AML-193 (cell line): Measurements from ENCODE around the gene KCTD15.

Experiments
- DNase-seq, 2 experiments: peaks; one replicate each; lab custom pipeline; 2025; lab: John Stamatoyannopoulos, UW

KCTD15 gene

DNA sequence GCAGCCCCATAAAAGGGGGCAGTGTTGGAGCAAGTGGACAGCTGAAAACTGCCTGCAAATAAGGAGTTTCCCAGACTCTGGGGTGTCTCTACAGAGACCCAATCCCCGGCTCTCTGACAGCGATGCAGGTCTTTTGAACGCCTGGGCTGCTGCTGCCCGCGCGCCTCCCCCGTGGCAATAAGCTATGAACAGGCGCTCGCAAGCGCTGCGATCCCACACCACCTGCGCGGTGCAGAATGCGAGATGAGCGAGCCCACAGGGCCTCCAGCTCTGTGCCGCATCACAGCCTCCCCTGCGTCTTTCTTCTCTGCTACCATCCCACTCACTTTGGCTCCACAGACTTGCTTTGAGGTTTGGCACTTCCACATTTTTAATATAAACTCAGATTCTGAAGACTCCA, 62.3 kb downstream of the KCTD15 start:
- DNase-seq: no peak

DNA sequence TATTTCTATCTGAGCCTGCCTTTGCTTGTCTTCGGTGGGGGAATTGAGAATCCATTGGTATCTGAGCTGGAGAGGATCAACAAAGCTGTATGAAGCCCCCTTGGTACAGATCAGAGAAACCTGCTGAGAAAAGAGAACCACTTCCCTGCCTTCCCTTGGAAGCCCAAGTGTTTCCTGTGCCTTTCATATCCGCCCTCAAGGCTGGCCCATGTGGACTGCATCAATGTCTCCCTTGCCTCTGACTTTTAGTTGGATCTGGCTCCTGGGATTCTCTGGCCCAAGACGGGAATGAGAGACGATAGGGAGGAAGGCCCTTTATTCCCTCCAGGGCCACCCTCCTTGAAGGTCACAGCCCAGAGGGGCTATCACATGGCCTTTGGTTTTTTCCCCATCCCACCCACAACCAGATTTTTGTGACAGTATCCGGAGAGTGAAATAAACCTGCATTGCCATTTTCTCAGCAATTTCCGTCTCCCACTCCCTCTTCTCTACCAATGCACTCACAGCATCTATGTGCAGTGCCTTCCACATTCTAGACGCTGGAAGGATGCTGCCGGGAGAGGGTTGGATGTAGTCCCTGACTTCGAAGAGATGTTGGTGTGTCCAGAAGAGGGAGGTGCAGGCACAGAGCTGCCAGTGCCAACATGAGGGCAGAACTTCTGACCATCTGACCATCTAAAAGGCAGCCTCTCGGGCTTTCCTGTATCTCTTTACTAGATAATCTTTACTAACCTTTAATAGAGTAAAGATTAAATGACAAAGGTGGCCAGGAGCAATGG, 63.8 kb downstream of the KCTD15 start:
- DNase-seq: no peak

DNA sequence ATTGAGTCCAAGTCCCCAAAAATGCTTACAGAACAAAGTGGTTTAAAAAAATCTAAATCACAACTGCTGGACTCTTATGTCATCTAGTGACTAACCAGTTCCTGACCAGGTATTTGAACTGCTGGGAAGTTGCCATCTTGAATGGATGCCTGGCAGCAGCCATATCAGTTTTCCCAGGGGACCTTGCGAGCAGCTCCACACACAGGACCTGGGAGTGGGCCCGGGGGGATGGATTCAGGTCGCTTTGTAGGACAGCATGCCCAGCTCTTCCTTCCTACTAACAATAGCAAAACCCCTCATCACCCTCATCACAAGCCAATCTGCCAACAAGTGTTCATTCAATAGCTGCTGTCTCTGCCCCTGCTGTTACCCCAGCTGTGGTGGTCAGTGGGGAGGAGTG, 65.3 kb downstream of the KCTD15 start:
- DNase-seq: no peak

DNA sequence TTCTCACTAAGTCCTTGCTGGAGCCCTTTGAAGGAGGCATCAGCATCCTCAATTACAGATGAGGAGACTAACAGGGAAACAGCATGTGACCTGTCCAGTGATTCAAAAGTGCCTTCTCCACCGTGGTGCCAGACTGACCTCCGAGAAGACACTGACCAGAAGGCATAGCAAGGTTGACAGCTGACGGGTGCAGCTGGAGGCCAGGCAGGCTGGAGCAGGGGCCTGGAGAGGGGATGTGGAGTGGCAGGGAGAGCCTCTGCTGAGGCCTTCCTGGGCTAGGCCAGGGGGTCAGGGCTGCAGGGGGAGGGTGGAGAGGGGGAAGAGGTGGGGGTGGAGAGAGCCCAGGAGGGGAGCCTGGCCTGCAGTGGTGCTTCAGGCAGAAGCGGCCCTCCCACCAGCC, 66.3 kb downstream of the KCTD15 start:
- no peak for DNase-seq

DNA sequence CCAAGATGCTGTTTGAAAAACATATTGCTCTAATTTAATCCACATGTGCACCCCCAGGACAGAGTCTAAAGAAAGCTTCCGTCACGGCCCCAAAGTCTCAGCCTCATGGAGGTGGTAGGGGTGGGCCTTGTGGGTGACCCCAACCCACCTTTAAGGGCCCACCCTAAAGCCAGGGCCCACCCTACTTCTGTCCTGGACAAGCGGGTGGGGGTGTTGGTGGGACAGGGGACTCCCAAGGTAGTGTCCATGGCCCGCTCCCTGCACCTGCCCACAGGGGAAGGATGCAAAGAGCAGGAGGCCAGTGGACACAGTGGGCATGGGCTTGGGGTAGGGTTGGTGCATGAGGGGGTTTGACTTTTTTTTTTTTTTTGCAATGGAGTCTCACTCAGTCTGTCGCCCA, 66.8 kb downstream of the KCTD15 start:
- DNase-seq: no peak

DNA sequence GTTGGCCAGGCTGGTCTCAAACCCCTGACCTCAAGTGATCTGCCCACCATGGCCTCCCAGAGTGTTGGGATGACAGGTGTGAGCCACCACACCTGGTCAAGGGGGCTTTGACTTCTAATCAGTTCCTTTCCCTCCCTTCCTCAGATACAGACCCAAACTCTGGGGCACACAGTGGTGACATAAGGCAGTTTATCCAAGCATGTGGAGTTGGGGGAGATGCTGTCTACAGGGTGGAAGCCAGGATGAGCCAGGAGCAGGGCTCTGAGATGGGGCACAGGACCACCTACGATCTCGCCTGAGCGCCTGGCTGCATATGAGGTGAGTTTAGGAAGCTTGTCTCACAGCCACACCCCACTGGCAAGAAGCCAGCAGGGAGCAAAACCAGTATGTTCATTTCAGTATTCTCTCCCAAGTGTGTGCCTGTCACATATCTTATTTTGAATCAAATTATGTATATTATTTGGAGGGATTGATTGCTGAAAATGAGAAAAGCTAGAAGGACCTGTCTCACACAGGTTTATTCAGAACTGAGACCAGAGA, 67.7 kb downstream of the KCTD15 start:
- no peak for DNase-seq

DNA sequence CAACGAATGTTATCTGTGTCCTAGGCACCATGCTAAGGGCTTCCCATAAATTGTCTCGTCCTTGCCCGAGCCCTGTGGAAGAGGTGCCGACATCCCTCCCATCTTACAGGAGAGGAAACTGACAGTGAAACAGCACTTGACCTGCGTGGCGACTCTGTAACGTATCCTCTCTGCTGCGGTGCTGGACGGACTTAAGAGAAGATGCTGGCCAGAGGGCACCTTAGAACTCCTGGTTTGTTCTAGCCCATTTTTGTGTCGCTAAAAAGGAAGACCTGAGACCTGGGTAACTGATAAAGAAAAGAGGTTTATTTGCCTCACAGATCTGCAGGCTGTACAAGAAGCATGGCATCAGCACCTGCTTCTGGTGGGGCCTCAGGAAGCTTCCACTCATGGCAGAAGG, 68.6 kb downstream of the KCTD15 start:
- no peak for DNase-seq
